ENCODE data around the gene ADGRB3.

- TF ChIP-seq ATF3 (IDR thresholded peaks at IDR 0.05; ENCODE audit: borderline replicate concordance, extremely low read depth, low read depth, low read length) (no peak), TBL1XR1 (IDR thresholded peaks at IDR 0.05; ENCODE audit: low read depth, low read length) (no peak), CTCF (IDR thresholded peaks at IDR 0.05 in 2 of 3, conservative IDR thresholded peaks at IDR 0.05 in 1 of 3; ENCODE audit: control insufficient read depth in 2 of 3, extremely low read depth in 1 of 3, insufficient read depth in 1 of 3, low read depth in 3 of 3, low read length in 3 of 3) (no peak), ATF7 (IDR thresholded peaks at IDR 0.05; ENCODE audit: low read depth) (no peak), ZNF384 (IDR thresholded peaks at IDR 0.05; ENCODE audit: borderline replicate concordance, low read depth, low read length) (no peak), POLR2A (IDR thresholded peaks at IDR 0.05; ENCODE audit: low read depth, low read length) (no peak), EZH2 (IDR thresholded peaks at IDR 0.05; ENCODE audit: borderline replicate concordance, control insufficient read depth, low read depth, low read length) (no peak), MAX (IDR thresholded peaks at IDR 0.05; ENCODE audit: low read depth, low read length) (no peak), GABPA (IDR thresholded peaks at IDR 0.05; ENCODE audit: low read depth) (no peak), JUND (IDR thresholded peaks at IDR 0.05; ENCODE audit: low read depth, low read length) (no peak), ZNF274 (IDR thresholded peaks at IDR 0.05; ENCODE audit: insufficient read depth, insufficient read length) (no peak)
These were observed 705.1 kb downstream of the ADGRB3 start for GRCh38 chr6:69340196-69340595.
